Measurements from ENCODE around the gene RGMA.

DNA sequence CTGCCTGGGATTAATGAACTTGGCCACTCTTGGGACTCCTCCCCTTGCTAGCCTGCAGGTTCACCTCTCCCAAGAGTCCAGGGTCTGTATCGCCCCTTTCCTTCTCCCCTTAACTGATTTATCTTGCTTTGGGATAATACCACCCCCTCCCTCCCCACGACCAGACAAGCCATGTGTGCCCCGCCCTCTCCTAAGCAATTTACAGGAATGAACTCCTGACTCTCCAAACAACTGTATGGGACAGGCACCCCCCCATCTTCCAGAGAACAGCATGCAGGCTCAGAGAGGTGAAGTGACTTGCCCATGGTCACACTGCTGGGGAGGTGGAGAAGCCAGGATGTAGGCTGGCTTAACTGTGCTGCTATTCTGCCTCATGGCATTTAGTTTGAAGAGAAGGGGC lies 46.8 kb downstream of the RGMA start:
- no peak for TF ChIP-seq HDAC6 (IDR thresholded peaks at IDR 0.05; ENCODE audit: low read depth, low read length)
- TF ChIP-seq, protein P1, sequence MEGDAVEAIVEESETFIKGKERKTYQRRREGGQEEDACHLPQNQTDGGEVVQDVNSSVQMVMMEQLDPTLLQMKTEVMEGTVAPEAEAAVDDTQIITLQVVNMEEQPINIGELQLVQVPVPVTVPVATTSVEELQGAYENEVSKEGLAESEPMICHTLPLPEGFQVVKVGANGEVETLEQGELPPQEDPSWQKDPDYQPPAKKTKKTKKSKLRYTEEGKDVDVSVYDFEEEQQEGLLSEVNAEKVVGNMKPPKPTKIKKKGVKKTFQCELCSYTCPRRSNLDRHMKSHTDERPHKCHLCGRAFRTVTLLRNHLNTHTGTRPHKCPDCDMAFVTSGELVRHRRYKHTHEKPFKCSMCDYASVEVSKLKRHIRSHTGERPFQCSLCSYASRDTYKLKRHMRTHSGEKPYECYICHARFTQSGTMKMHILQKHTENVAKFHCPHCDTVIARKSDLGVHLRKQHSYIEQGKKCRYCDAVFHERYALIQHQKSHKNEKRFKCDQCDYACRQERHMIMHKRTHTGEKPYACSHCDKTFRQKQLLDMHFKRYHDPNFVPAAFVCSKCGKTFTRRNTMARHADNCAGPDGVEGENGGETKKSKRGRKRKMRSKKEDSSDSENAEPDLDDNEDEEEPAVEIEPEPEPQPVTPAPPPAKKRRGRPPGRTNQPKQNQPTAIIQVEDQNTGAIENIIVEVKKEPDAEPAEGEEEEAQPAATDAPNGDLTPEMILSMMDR (IDR thresholded peaks at IDR 0.05; ENCODE audit: control extremely low read depth in 1 of 3, insufficient read depth in 1 of 3, low read depth in 1 of 3, low read length in 3 of 3), result no peak
- TF ChIP-seq YY1 (IDR thresholded peaks at IDR 0.05; ENCODE audit: low read depth, low read length), result no peak
- no peak for TF ChIP-seq KDM4A (IDR thresholded peaks at IDR 0.05; ENCODE audit: low read depth, low read length, severe bottlenecking)
- TF ChIP-seq BRCA1 (IDR thresholded peaks at IDR 0.05; ENCODE audit: low read depth, low read length), result no peak
- TF ChIP-seq, protein P2, sequence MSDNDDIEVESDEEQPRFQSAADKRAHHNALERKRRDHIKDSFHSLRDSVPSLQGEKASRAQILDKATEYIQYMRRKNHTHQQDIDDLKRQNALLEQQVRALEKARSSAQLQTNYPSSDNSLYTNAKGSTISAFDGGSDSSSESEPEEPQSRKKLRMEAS (IDR thresholded peaks at IDR 0.05), result no peak
- no peak for TF ChIP-seq JUND (IDR thresholded peaks at IDR 0.05; ENCODE audit: low read length)

Measured in H1 (cell line).